Adrenal gland (tissue), 12 donors: ENCODE results near the gene CGREF1. TPM values are rescaled to one million over a fixed set of nuclear protein-coding genes. Genes with fewer than 3 reads are reported as not detected.

Source experiments
- DNase-seq, 7 donors: peaks; one replicate each; pipeline ENCODE4 v3.0.0-alpha.2; 2019 to 2020
- H3K27ac ChIP-seq, 5 donors: fragments of 200-600 bp; sonication (generic) in 4 of 5; 1 replicate in 3 of 5; 2 replicates in 2 of 5; pipeline versions ENCODE4 v1.5.1 to v1.8.0; 2016 to 2020; ENCODE audit warnings: mild to moderate bottlenecking in 1 of 5
- H3K27me3 ChIP-seq: fragments of 200-600 bp; 2 replicates; pipeline ENCODE4 v1.8.0; 2021
- H3K36me3 ChIP-seq, 2 donors: fragments of 200-600 bp; replicated peaks in 1 of 2; 1 replicate in 1 of 2; 2 replicates in 1 of 2; pipeline versions ENCODE4 v1.5.1 to v1.8.0; 2018 to 2022
- H3K4me1 ChIP-seq, 2 donors: fragments of 200-600 bp; replicated peaks in 1 of 2; 1 replicate in 1 of 2; 2 replicates in 1 of 2; pipeline versions ENCODE4 v1.5.1 to v1.8.0; 2018 to 2021
- H3K4me3 ChIP-seq, 4 donors: fragments of 200-600 bp; sonication (generic) in 3 of 4; one replicate each; pipeline ENCODE4 v1.5.1; 2016 to 2018
- H3K9me3 ChIP-seq, 3 donors: fragments of 200-600 bp; sonication (generic) in 1 of 3; replicated peaks in 1 of 3; 1 replicate in 2 of 3; 2 replicates in 1 of 3; pipeline versions ENCODE4 v1.5.1 to v1.8.0; 2016 to 2021
- CTCF ChIP-seq, 6 experiments: fragments of 450-650 bp in 4 of 6; fragments of 200-600 bp in 2 of 6; sonication (generic) in 1 of 6; IDR thresholded peaks; 1 replicate in 5 of 6; 2 replicates in 1 of 6; pipeline versions ENCODE4 v1.5.1 to v1.8.0; 2016 to 2021; ENCODE audit warnings: antibody characterized with exemption in 6 of 6, mild to moderate bottlenecking in 2 of 6, moderate library complexity in 1 of 6
- POLR2A ChIP-seq, 2 donors: fragments of 450-650 bp; IDR thresholded peaks; one replicate each; pipeline ENCODE4 v1.6.1; 2017; ENCODE audit warnings: antibody characterized with exemption in 2 of 2, mild to moderate bottlenecking in 2 of 2, moderate library complexity in 1 of 2
- WGBS, 4 donors: extraction: QIAGEN DNeasy Blood & Tissue Kit in 2 of 4; methylation state at CpG; one replicate each; pipeline versions ENCODE4 v1.1.5 to v1.1.7; 2013 to 2017; 5-methylcytosine and 5-hydroxymethylcytosine counted together
- intact Hi-C, 2 donors: fragments of 100-400 bp; cut with DNase I; formaldehyde crosslinking; loops; one replicate each; pipeline versions ENCODE4 v1.14.1 to v1.15.0; 2022 to 2023
- polyA plus RNA-seq, 3 donors: library from polyadenylated mRNA; stranded (reverse); fragments of 200-250 nt in 2 of 3; fragments of 350-450 nt in 1 of 3; fragmentation: Illumina TruSeq in 1 of 3; extraction: RNeasy Lipid Tissue Mini Kit (QIAGEN cat#74804) in 1 of 3; gene quantifications; one replicate each; pipeline ENCODE4 v1.2.3, GENCODE V29; 2013 to 2014
- total RNA-seq, 9 donors: library from RNA; depleted of rRNA in 4 of 9; stranded (reverse); fragments of >200 nt in 4 of 9; fragments of 120-200 nt in 1 of 9; fragmentation: NEBNext Ultra II Directional in 1 of 9; extraction: Animal tissue kit (Norgen Biotek cat#: 25700) in 1 of 9; gene quantifications; one replicate each; pipeline versions ENCODE4 v1.1.0 to v1.2.4, GENCODE V29; 2013 to 2023
- donor health status: healthy with polysubstance abuse.
- donor health status: Bipolar disorder and iron deficiency.
- donor health status: DM: yes; HTN: yes; CAD: no.
- donor health status: DM: no; HTN: no; CAD: no.
- donor health status: DM: no; HTN: no; CAD: no.
- donor health status: DM: yes; HTN: yes; CAD: no.

CGREF1 gene
- total and polyA plus RNA-seq, 12 donors, result 0.52 to 4.7 (median 1.3) TPM; not detected in 1

- H3K4me3 ChIP-seq, result no peak overlapping the region
- H3K9me3 ChIP-seq, result no peaks in the 10 kb centered on the region
- intact Hi-C loops, result no loop called here
- peak in 1 of 7 donors; percentile 15 for DNase-seq
- H3K36me3 ChIP-seq, result no peaks in the 10 kb centered on the region
- H3K27ac ChIP-seq, result no peak overlapping the region
- H3K27me3 ChIP-seq, result no peaks in the 10 kb centered on the region
- H3K4me1 ChIP-seq, result peaks cover 0 to 5% of the 10 kb centered on the region in 2 donors
- TF ChIP-seq POLR2A (IDR thresholded peaks at IDR 0.05) (no peak), CTCF (IDR thresholded peaks at IDR 0.05) (no peak)
- WGBS, 4 donors, result 21 to 53% (median 46%) methylated on average over 6 of the region's 6 CpGs
These were observed 35.6 kb upstream of the CGREF1 start for GRCh38 chr2:27154488-27154887.

- Histone ChIP-seq H3K9me3 (no peaks in the 10 kb centered on the region), H3K36me3 (no peaks in the 10 kb centered on the region), H3K4me1 (peaks cover 0 to 5% of the 10 kb centered on the region in 2 donors), H3K27ac (no peak overlapping the region), H3K4me3 (no peak overlapping the region), H3K27me3 (no peaks in the 10 kb centered on the region)
- intact Hi-C loops, result no loop called here
- no peak for TF ChIP-seq POLR2A (IDR thresholded peaks at IDR 0.05)
- no peak for TF ChIP-seq CTCF (IDR thresholded peaks at IDR 0.05)
- WGBS, 4 donors, result 64 to 86% (median 81%) methylated on average over 2 of the region's 2 CpGs
- DNase-seq, result no peak
These were observed 34.0 kb upstream of the CGREF1 start for GRCh38 chr2:27152796-27153464.

- DNase-seq, result no peak
These were observed 33.3 kb upstream of the CGREF1 start for GRCh38 chr2:27152102-27152795.

More at GRCh38 chr2:27152102-27152795, 33.3 kb upstream of the CGREF1 start:
- Histone ChIP-seq H3K4me1 (peaks cover 0 to 5% of the 10 kb centered on the region in 2 donors), H3K27ac (no peak overlapping the region), H3K27me3 (no peaks in the 10 kb centered on the region), H3K9me3 (no peaks in the 10 kb centered on the region), H3K4me3 (no peak overlapping the region), H3K36me3 (no peaks in the 10 kb centered on the region)
- TF ChIP-seq CTCF (IDR thresholded peaks at IDR 0.05) (no peak), POLR2A (IDR thresholded peaks at IDR 0.05) (no peak)
- intact Hi-C loops, result no loop called here
- 80 to 98% (median 87%) methylated on average over 6 to 8 of the region's 8 CpGs for WGBS, 4 donors
